ENCODE results near the gene FADS1.

GRCh38 chr11:61838921-61839320 is 22.1 kb upstream of the FADS1 start:
- TF ChIP-seq CTCF (IDR thresholded peaks at IDR 0.05) (no peak), POLR2A (IDR thresholded peaks at IDR 0.05) (no peak)
